Measurements from ENCODE around the gene PCDHGA1.

Gene PCDHGA1

GRCh38 chr5:141529873-141530272, 199.6 kb downstream of the PCDHGA1 start:
- no peak for DNase-seq (ENCODE audit: low spot score)

GRCh38 chr5:141532726-141533125, 202.4 kb downstream of the PCDHGA1 start:
- no peak for DNase-seq (ENCODE audit: low spot score)

GRCh38 chr5:141533897-141534296, 203.6 kb downstream of the PCDHGA1 start:
- no peak for DNase-seq (ENCODE audit: low spot score)

GRCh38 chr5:141534492-141535213, 204.3 kb downstream of the PCDHGA1 start:
- no peak for DNase-seq (ENCODE audit: low spot score)

GRCh38 chr5:141543053-141543452, 212.7 kb downstream of the PCDHGA1 start:
- DNase-seq (ENCODE audit: low spot score): no peak

- no peak for DNase-seq (ENCODE audit: low spot score)
Measured at GRCh38 chr5:141547488-141547887, 217.2 kb downstream of the PCDHGA1 start.

- DNase-seq (ENCODE audit: low spot score): no peak
Measured at GRCh38 chr5:141547921-141548320, 217.6 kb downstream of the PCDHGA1 start.

GRCh38 chr5:141557681-141558136, 227.4 kb downstream of the PCDHGA1 start:
- peak; percentile 86 for DNase-seq (ENCODE audit: low spot score)

- DNase-seq (ENCODE audit: low spot score): no peak
Measured at GRCh38 chr5:141558150-141558549, 227.8 kb downstream of the PCDHGA1 start.

GRCh38 chr5:141559461-141559860, 229.1 kb downstream of the PCDHGA1 start:
- no peak for DNase-seq (ENCODE audit: low spot score)

GRCh38 chr5:141560151-141560550, 229.8 kb downstream of the PCDHGA1 start:
- DNase-seq (ENCODE audit: low spot score): no peak

GRCh38 chr5:141560725-141561483, 230.6 kb downstream of the PCDHGA1 start:
- peak; percentile 96 for DNase-seq (ENCODE audit: low spot score)
